Right atrium auricular region (tissue), 2 donors: Measurements from ENCODE around the gene OR5AU1. TPM values are rescaled to one million over a fixed set of nuclear protein-coding genes. Genes with fewer than 3 reads are reported as not detected.
"Not testable (repeated sequence)": the region's sequence is repeated elsewhere in the genome, so short reads cannot be mapped to it uniquely, and the experiment has no call there.

ENCODE experiments used
- DNase-seq: peaks from one replicate; pipeline ENCODE4 v3.0.0-alpha.2; 2019; ENCODE audit warnings: low spot score
- H3K27ac ChIP-seq, 2 donors: fragments of 200-600 bp; sonication (generic); 1 replicate in 1 of 2; 2 replicates in 1 of 2; pipeline ENCODE4 v1.5.1; 2016 to 2019
- H3K27me3 ChIP-seq, 2 donors: fragments of 200-600 bp; sonication (generic); one replicate each; pipeline versions ENCODE4 v1.5.1 to v1.6.0; 2017 to 2019
- H3K36me3 ChIP-seq: fragments of 200-600 bp; sonication (generic); one replicate; pipeline ENCODE4 v1.5.1; 2016
- H3K4me1 ChIP-seq, 2 donors: fragments of 200-600 bp; sonication (generic); one replicate each; pipeline versions ENCODE4 v1.5.1 to v1.6.0; 2017 to 2019
- H3K4me3 ChIP-seq, 2 donors: fragments of 200-600 bp; sonication (generic); 1 replicate in 1 of 2; 2 replicates in 1 of 2; pipeline ENCODE4 v1.5.1; 2017 to 2019; ENCODE audit warnings: mild to moderate bottlenecking in 1 of 2, moderate library complexity in 1 of 2
- H3K9me3 ChIP-seq, 2 donors: fragments of 200-600 bp; sonication (generic); one replicate each; pipeline ENCODE4 v1.5.1; 2019
- CTCF ChIP-seq, 2 donors: fragments of 200-600 bp; sonication (generic); IDR thresholded peaks; one replicate each; pipeline ENCODE4 v1.5.1; 2019; ENCODE audit warnings: antibody characterized with exemption in 2 of 2
- total RNA-seq, 2 donors: library from RNA; depleted of rRNA; stranded (reverse); fragments of >200 nt; gene quantifications; one replicate each; pipeline ENCODE4 v1.1.0, GENCODE V29; 2016

OR5AU1 gene
- total RNA-seq, 2 donors from 2014 or later, result not detected

DNA sequence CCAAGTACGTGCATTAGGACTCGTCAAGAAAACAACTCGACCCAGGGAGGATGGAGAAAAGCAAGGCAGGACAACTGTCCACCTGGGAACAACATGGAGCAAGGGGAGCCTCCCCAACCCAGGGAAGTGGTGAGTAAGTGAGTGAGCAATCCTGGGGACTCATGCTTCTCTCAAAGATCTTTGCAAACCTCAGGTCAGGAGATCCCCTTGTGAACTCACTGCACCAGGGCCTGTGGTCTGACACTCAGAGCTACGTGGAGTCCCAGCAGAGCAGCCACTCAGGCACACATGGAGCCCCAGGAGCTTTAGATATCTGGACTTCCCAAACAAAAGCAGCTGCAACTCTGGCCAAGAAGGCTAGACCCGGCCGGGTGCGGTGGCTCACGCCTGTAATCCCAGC, 12.2 kb upstream of the OR5AU1 start:
- Histone ChIP-seq H3K27ac (no peak overlapping the region), H3K9me3 (peaks cover 0 to 5% of the 10 kb centered on the region in 2 donors), H3K36me3 (no peaks in the 10 kb centered on the region), H3K4me3 (no peak overlapping the region), H3K4me1 (no peaks in the 10 kb centered on the region), H3K27me3 (no peaks in the 10 kb centered on the region)
- no peak for DNase-seq
- no peak for TF ChIP-seq CTCF (IDR thresholded peaks at IDR 0.05)

DNA sequence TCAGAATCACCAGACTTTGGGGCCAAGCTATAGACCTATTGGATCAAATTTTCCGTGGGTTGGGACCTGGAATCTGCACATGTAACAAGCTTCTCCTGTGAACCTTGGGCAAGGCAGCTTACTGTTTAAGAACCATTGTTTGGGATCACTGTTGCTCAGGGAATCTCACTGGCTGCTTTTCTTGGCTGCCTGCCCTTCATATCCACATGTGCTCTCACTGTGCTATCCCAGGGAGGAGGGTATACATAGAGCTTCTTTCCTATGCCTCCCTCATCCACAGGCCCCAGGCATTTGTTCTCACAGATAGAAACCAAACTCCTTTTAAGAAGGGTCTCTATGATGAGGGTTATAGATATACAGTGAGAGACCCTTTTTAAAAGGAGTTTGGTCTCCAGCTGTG, 9.8 kb upstream of the OR5AU1 start:
- H3K9me3 ChIP-seq, result not testable (repeated sequence)

DNA sequence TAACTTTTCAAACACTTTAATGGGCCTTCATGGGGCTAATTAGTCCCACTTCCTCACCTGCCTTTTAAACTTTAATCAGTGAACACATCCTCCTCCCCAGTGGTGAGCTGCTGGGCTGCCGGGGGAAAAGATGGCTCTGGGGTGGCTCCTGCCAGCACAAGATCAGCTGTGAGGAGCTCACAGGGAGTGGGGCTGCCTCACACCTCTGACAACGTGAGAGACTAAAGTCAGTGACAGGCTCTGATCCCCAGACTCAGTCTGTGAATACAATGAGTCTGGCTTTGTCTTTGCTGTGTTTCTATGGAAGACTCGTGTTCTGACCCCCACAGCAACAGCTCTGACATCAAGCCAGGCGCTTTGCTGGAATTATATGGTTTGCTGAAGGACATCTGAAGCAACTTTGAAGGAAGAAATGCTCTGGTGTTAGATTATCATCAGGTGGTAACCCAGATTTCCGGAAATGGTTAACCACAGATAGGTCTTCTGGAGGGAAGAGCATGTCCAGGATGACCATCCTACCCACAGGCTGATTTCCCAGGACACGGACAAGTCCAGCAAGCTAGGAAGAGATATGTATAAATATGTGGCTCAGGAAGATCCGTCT, 9.2 kb upstream of the OR5AU1 start:
- not testable (repeated sequence) for H3K27me3 ChIP-seq, H3K36me3 ChIP-seq, H3K27ac ChIP-seq, H3K4me1 ChIP-seq, H3K4me3 ChIP-seq, DNase-seq, H3K9me3 ChIP-seq

More for the DNA sequence above, 9.8 kb upstream of the OR5AU1 start:
- not testable (repeated sequence) for H3K4me3 ChIP-seq, H3K36me3 ChIP-seq, DNase-seq, H3K27me3 ChIP-seq, H3K27ac ChIP-seq, H3K4me1 ChIP-seq

GRCh38 chr14:21163871-21164291, 8.0 kb upstream of the OR5AU1 start:
- H3K4me1 ChIP-seq, result no peaks in the 10 kb centered on the region
- no peaks in the 10 kb centered on the region for H3K27me3 ChIP-seq
- no peak overlapping the region for H3K27ac ChIP-seq
- no peaks in the 10 kb centered on the region for H3K9me3 ChIP-seq
- no peaks in the 10 kb centered on the region for H3K36me3 ChIP-seq
- TF ChIP-seq CTCF (IDR thresholded peaks at IDR 0.05), result no peak
- no peak overlapping the region for H3K4me3 ChIP-seq
- no peak for DNase-seq

GRCh38 chr14:21162081-21162480, 6.2 kb upstream of the OR5AU1 start:
- no peaks in the 10 kb centered on the region for H3K9me3 ChIP-seq
- no peak overlapping the region for H3K27ac ChIP-seq
- no peaks in the 10 kb centered on the region for H3K4me1 ChIP-seq
- no peak overlapping the region for H3K4me3 ChIP-seq
- no peaks in the 10 kb centered on the region for H3K27me3 ChIP-seq
- no peaks in the 10 kb centered on the region for H3K36me3 ChIP-seq
- no peak for DNase-seq
- no peak for TF ChIP-seq CTCF (IDR thresholded peaks at IDR 0.05)

DNA sequence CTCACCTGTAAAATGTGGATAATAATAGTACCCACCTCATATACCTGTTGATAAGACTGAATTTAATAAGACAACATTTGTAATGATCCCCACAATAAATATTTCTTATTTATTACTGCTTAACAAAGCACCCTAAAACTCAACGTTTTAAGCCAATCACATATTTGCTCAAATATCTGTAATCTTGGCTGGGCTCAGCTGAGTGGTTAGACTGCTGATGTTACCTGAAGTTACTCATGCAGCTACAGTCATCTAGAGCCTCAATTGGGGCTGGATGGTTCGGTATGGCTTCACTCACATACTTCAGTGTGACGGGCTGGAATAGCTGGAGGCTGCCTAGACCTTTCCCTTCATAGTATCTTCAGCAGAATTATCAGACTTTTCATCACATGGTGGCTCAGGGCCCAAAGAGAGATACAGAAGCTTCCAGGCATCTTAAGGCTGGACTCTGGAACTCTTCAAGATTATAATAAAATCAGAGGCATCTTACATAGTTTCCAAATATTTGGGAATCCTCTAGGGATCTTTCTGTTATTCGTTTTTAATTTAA, 4.3 kb upstream of the OR5AU1 start:
- no peak for TF ChIP-seq CTCF (IDR thresholded peaks at IDR 0.05)
- Histone ChIP-seq H3K36me3 (no peaks in the 10 kb centered on the region), H3K27ac (no peak overlapping the region), H3K9me3 (no peaks in the 10 kb centered on the region), H3K4me3 (no peak overlapping the region), H3K27me3 (no peaks in the 10 kb centered on the region), H3K4me1 (no peaks in the 10 kb centered on the region)
- DNase-seq, result no peak

DNA sequence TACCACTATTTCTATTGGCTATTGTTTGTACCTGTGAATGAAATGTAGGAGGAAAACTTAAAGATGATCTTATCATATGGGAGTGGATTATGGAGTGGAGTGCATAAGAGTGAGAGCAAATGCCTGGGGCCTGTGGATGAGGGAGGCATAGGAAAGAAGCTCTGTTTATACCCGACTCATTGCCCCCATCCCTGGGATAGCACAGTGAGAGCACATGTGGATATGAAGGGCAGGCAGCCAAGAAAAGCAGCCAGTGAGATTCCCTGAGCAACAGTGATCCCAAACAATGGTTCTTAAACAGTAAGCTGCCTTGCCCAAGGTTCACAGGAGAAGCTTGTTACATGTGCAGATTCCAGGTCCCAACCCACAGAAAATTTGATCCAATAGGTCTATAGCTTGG, 2.3 kb upstream of the OR5AU1 start:
- not testable (repeated sequence) for H3K27ac ChIP-seq, DNase-seq, H3K36me3 ChIP-seq, H3K4me1 ChIP-seq, H3K4me3 ChIP-seq, H3K27me3 ChIP-seq, H3K9me3 ChIP-seq
